C4-2B (cell line): Measurements from ENCODE around the gene NPSR1.

Experiments used
- H3K27ac ChIP-seq: fragments of 450-650 bp; 2 replicates; pipeline ENCODE4 v1.5.1; 2017
- CTCF ChIP-seq: fragments of 450-650 bp; conservative IDR thresholded peaks from 2 replicates; pipeline ENCODE4 v1.5.1; 2017; ENCODE audit warnings: mild to moderate bottlenecking
- ZFX ChIP-seq: fragments of 450-650 bp; IDR thresholded peaks from 2 replicates; pipeline ENCODE4 v1.6.1; 2017

Gene NPSR1

GRCh38 chr7:34655384-34655783, 2.6 kb upstream of the NPSR1 start:
- H3K27ac ChIP-seq: no peak overlapping the region
- no peak for TF ChIP-seq CTCF
- no peak for TF ChIP-seq ZFX

GRCh38 chr7:34656041-34656440, 2.0 kb upstream of the NPSR1 start:
- no peak overlapping the region for H3K27ac ChIP-seq
- TF ChIP-seq ZFX: no peak
- TF ChIP-seq CTCF: no peak

- no peak for TF ChIP-seq ZFX
- no peak overlapping the region for H3K27ac ChIP-seq
Measured at GRCh38 chr7:34659472-34660075, 1.6 kb downstream of the NPSR1 start.

- no peak overlapping the region for H3K27ac ChIP-seq
Measured at GRCh38 chr7:34662058-34662708, 4.2 kb downstream of the NPSR1 start.

GRCh38 chr7:34664755-34665154, 6.7 kb downstream of the NPSR1 start:
- no peak overlapping the region for H3K27ac ChIP-seq
- TF ChIP-seq ZFX: no peak
- TF ChIP-seq CTCF: no peak

More at GRCh38 chr7:34662058-34662708, 4.2 kb downstream of the NPSR1 start:
- TF ChIP-seq ZFX (no peak), CTCF (no peak)

- no peak for TF ChIP-seq ZFX
- TF ChIP-seq CTCF: no peak
- no peak overlapping the region for H3K27ac ChIP-seq
Measured at GRCh38 chr7:34672430-34672829, 14.4 kb downstream of the NPSR1 start.

- TF ChIP-seq ZFX: no peak
- no peak for TF ChIP-seq CTCF
Measured at GRCh38 chr7:34673066-34673465, 15.0 kb downstream of the NPSR1 start.

More at GRCh38 chr7:34673066-34673465, 15.0 kb downstream of the NPSR1 start:
- no peak overlapping the region for H3K27ac ChIP-seq
